Smooth muscle cell (in vitro differentiated cells): ENCODE measurements around the gene PRRG4. TPM values are rescaled to one million over a fixed set of nuclear protein-coding genes. Genes with fewer than 3 reads are reported as not detected.

Source experiments
- DNase-seq: peaks from one replicate; lab custom pipeline; 2025; ENCODE audit not compliant: unreplicated experiment; lab: John Stamatoyannopoulos, UW
- H2AFZ ChIP-seq: fragments of 200-600 bp; sonication (generic); 2 replicates; pipeline ENCODE4 v1.6.0; 2016; ENCODE audit warnings: antibody characterized with exemption, low read depth, mild to moderate bottlenecking
- H3F3A ChIP-seq: fragments of 200-600 bp; sonication (generic); 2 replicates; pipeline ENCODE4 v1.6.0; 2017; ENCODE audit warnings: antibody characterized with exemption, low read depth
- H3K27ac ChIP-seq: fragments of 200-600 bp; sonication (generic); 2 replicates; pipeline ENCODE4 v1.5.1; 2016; ENCODE audit warnings: low read depth, mild to moderate bottlenecking
- H3K27me3 ChIP-seq: fragments of 200-600 bp; sonication (generic); 2 replicates; pipeline ENCODE4 v1.6.1; 2016; ENCODE audit warnings: low read depth, mild to moderate bottlenecking
- H3K36me3 ChIP-seq: fragments of 200-600 bp; sonication (generic); 2 replicates; pipeline ENCODE4 v1.5.1; 2016; ENCODE audit warnings: low read depth
- H3K4me1 ChIP-seq: fragments of 200-600 bp; sonication (generic); 2 replicates; pipeline ENCODE4 v1.5.1; 2016; ENCODE audit warnings: low read depth
- H3K4me2 ChIP-seq: fragments of 200-600 bp; sonication (generic); 2 replicates; pipeline ENCODE4 v1.6.0; 2016; ENCODE audit warnings: mild to moderate bottlenecking
- H3K4me3 ChIP-seq: fragments of 200-600 bp; sonication (generic); 2 replicates; pipeline ENCODE4 v1.5.1; 2016; ENCODE audit warnings: mild to moderate bottlenecking
- H3K79me2 ChIP-seq: fragments of 200-600 bp; sonication (generic); 2 replicates; pipeline ENCODE4 v1.6.0; 2016; ENCODE audit warnings: low read depth, mild to moderate bottlenecking
- H3K9ac ChIP-seq: fragments of 200-600 bp; sonication (generic); 2 replicates; pipeline ENCODE4 v1.6.0; 2016; ENCODE audit warnings: low read depth
- H3K9me3 ChIP-seq: fragments of 200-600 bp; sonication (generic); replicated peaks from 2 replicates; pipeline ENCODE4 v1.5.1; 2016; ENCODE audit warnings: low read depth
- H4K20me1 ChIP-seq: fragments of 200-600 bp; sonication (generic); 2 replicates; pipeline ENCODE4 v1.6.0; 2016; ENCODE audit warnings: low read depth
- CTCF ChIP-seq: fragments of 200-600 bp; sonication (generic); IDR thresholded peaks from 2 replicates; pipeline ENCODE4 v1.5.1; 2017; ENCODE audit warnings: borderline replicate concordance, mild to moderate bottlenecking, antibody characterized with exemption; ENCODE audit not compliant: insufficient read depth, poor library complexity, severe bottlenecking
- WGBS: methylation state at CpG from one replicate; pipeline ENCODE4 v1.1.7; 2016; ENCODE audit warnings: low lambda C conversion rate; 5-methylcytosine and 5-hydroxymethylcytosine counted together
- polyA plus RNA-seq: library from polyadenylated mRNA; unstranded; fragments of >200 nt; fragmentation: Nextera tagmentation; extraction: Ambion mirVana; gene quantifications from 2 replicates; pipeline ENCODE4 v1.2.1, GENCODE V29; 2016
- total RNA-seq: library from RNA; depleted of rRNA; stranded (reverse); fragments of >200 nt; gene quantifications from 2 replicates; pipeline ENCODE4 v1.2.3, GENCODE V29; 2014

Gene PRRG4
- total and polyA plus RNA-seq, 2 experiments from 2014 or later: 0.49 to 4.6 TPM

- Histone ChIP-seq H3K27ac (no peak overlapping the region), H3K27me3 (peaks cover 19% of the 10 kb centered on the region), H4K20me1 (no peaks in the 10 kb centered on the region), H3K4me2 (no peak overlapping the region), H3K9me3 (no peaks in the 10 kb centered on the region), H3K4me1 (peaks cover 9% of the 10 kb centered on the region), H3K36me3 (no peaks in the 10 kb centered on the region), H3K9ac (no peak overlapping the region), H3K4me3 (no peak overlapping the region), H3K79me2 (no peaks in the 10 kb centered on the region), H3F3A (no peaks in the 10 kb centered on the region), H2AFZ (no peak overlapping the region)
- DNase-seq: no peak
- TF ChIP-seq CTCF: no peak
- WGBS: 85% methylated on average over 1 of the region's 1 CpG
Measured at GRCh38 chr11:32833921-32834320, 4.2 kb downstream of the PRRG4 start.

GRCh38 chr11:32836946-32837345 is 7.2 kb downstream of the PRRG4 start:
- Histone ChIP-seq H3K9me3 (no peaks in the 10 kb centered on the region), H3K27me3 (no peaks in the 10 kb centered on the region), H4K20me1 (no peaks in the 10 kb centered on the region), H3K27ac (no peak overlapping the region), H3K4me2 (no peak overlapping the region), H3F3A (no peaks in the 10 kb centered on the region), H3K4me3 (no peak overlapping the region), H3K9ac (no peak overlapping the region), H3K36me3 (no peaks in the 10 kb centered on the region), H2AFZ (no peak overlapping the region), H3K79me2 (no peaks in the 10 kb centered on the region), H3K4me1 (peaks cover 6% of the 10 kb centered on the region)
- no peak for TF ChIP-seq CTCF
- WGBS: 89% methylated on average over 2 of the region's 2 CpGs
- DNase-seq: no peak

DNA sequence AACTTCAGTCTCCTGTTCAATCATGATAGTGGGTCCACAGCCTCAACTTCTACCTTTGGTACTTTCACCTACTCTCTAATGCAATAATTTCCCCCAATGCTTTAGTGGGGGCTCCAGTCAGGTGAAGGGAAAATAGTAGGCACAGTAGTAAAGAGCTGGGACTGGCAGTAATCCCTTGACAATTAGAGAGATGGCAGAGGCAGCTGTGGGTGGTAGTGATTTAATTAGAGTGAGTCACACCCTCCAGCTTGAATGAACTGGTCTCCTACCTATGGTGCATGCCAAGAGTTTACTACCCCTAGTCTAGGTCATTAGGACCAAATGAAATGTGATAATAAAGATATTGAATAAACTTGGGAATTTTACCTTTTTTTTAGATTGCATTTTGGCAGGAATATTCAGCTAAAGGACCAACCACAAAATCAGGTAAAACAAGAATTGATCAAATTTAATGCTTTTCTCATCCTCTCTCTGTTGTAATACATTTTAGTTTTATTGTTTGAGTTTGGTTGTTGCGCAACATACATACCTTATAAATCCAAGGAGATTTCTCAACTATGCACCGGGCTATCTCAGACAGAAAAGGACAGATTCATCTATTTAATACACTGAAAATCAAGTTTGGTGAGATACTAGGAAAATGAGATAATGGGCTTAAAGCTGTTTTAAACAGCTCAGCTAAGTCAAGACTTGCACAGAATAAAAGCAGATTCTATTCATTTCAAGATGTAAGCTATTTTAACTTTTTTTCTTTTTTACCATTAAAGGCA is 9.0 kb downstream of the PRRG4 start:
- Histone ChIP-seq H3K79me2 (no peaks in the 10 kb centered on the region), H3F3A (no peaks in the 10 kb centered on the region), H3K4me2 (peak overlapping the region; percentile 38), H3K9ac (no peak overlapping the region), H3K27me3 (no peaks in the 10 kb centered on the region), H3K4me1 (peaks cover 6% of the 10 kb centered on the region), H2AFZ (no peak overlapping the region), H3K9me3 (no peaks in the 10 kb centered on the region), H3K27ac (no peak overlapping the region), H4K20me1 (no peaks in the 10 kb centered on the region), H3K4me3 (no peak overlapping the region), H3K36me3 (no peaks in the 10 kb centered on the region)
- no peak for TF ChIP-seq CTCF
- 74% methylated on average over 2 of the region's 2 CpGs for WGBS
- no peak for DNase-seq

DNA sequence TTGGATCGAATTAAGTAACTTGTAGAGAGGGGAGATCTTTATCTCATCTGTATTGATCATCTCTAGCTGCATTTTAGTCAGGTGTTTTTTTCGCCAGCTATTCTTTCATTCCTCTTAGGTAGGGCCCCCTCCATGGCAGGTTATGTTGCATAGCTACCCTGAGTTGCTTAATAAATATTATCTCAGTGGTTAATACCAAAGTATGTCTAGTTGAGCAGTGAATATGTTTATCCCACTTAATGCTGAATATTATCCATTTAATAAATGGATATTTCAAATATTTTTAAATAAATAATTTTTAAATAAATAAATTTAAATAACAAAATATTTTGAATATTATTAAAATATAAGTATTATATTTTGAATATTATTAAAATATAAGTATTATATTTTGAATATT is 9.6 kb downstream of the PRRG4 start:
- H3K4me3 ChIP-seq: no peak overlapping the region
- no peaks in the 10 kb centered on the region for H3K79me2 ChIP-seq
- TF ChIP-seq CTCF: no peak
- no peaks in the 10 kb centered on the region for H3K36me3 ChIP-seq
- H3K4me1 ChIP-seq: peaks cover 6% of the 10 kb centered on the region
- no peak overlapping the region for H3K9ac ChIP-seq
- H3K27ac ChIP-seq: no peak overlapping the region
- H3K4me2 ChIP-seq: peak overlapping the region; percentile 38
- H2AFZ ChIP-seq: no peak overlapping the region
- no peaks in the 10 kb centered on the region for H3F3A ChIP-seq
- no peaks in the 10 kb centered on the region for H3K9me3 ChIP-seq
- no peak for DNase-seq
- WGBS: 90% methylated on average over 2 of the region's 2 CpGs
- H3K27me3 ChIP-seq: no peaks in the 10 kb centered on the region
- H4K20me1 ChIP-seq: no peaks in the 10 kb centered on the region
